IPS-18a (cell line): ENCODE results near the gene DUOX2.
"Not testable (repeated sequence)": the region's sequence is repeated elsewhere in the genome, so short reads cannot be mapped to it uniquely, and the experiment has no call there.

ENCODE experiments used
- H3K27ac ChIP-seq: one replicate; pipeline ENCODE4 v1.5.1; 2013; ENCODE audit warnings: low read length
- H3K27me3 ChIP-seq: one replicate; pipeline ENCODE4 v1.6.1; 2013; ENCODE audit warnings: mild to moderate bottlenecking, low read length; ENCODE audit not compliant: control insufficient read depth, insufficient read depth
- H3K36me3 ChIP-seq: one replicate; pipeline ENCODE4 v1.6.1; 2013; ENCODE audit warnings: low read depth, low read length; ENCODE audit not compliant: control insufficient read depth
- H3K4me1 ChIP-seq: one replicate; pipeline ENCODE4 v1.6.1; 2013; ENCODE audit warnings: low read depth, low read length; ENCODE audit not compliant: control insufficient read depth
- H3K4me3 ChIP-seq: one replicate; pipeline ENCODE4 v1.5.1; 2013; ENCODE audit warnings: low read length
- H3K9ac ChIP-seq: one replicate; pipeline ENCODE4 v1.6.1; 2013; ENCODE audit warnings: mild to moderate bottlenecking, low read length, moderate library complexity
- H3K9me3 ChIP-seq: one replicate; pipeline ENCODE4 v1.6.1; 2013; ENCODE audit warnings: low read depth, low read length; ENCODE audit not compliant: control insufficient read depth

The DUOX2 gene

GRCh38 chr15:45077391-45077790, 36.6 kb downstream of the DUOX2 start:
- not testable (repeated sequence) for H3K36me3 ChIP-seq, H3K27ac ChIP-seq, H3K9me3 ChIP-seq, H3K4me3 ChIP-seq, H3K9ac ChIP-seq, H3K4me1 ChIP-seq, H3K27me3 ChIP-seq

GRCh38 chr15:45075440-45076320, 38.3 kb downstream of the DUOX2 start:
- not testable (repeated sequence) for H3K4me3 ChIP-seq, H3K36me3 ChIP-seq, H3K27me3 ChIP-seq, H3K4me1 ChIP-seq, H3K9me3 ChIP-seq, H3K27ac ChIP-seq, H3K9ac ChIP-seq

GRCh38 chr15:45073602-45074001, 40.4 kb downstream of the DUOX2 start:
- H3K9me3 ChIP-seq, H3K4me3 ChIP-seq, H3K27me3 ChIP-seq, H3K27ac ChIP-seq, H3K9ac ChIP-seq, H3K4me1 ChIP-seq: not testable (repeated sequence)
- peaks cover 13% of the 10 kb centered on the region for H3K36me3 ChIP-seq

GRCh38 chr15:45069942-45070360, 44.0 kb downstream of the DUOX2 start:
- H3K9ac ChIP-seq, H3K4me3 ChIP-seq, H3K4me1 ChIP-seq, H3K27me3 ChIP-seq, H3K27ac ChIP-seq, H3K9me3 ChIP-seq: not testable (repeated sequence)
- peaks cover 13% of the 10 kb centered on the region for H3K36me3 ChIP-seq

DNA sequence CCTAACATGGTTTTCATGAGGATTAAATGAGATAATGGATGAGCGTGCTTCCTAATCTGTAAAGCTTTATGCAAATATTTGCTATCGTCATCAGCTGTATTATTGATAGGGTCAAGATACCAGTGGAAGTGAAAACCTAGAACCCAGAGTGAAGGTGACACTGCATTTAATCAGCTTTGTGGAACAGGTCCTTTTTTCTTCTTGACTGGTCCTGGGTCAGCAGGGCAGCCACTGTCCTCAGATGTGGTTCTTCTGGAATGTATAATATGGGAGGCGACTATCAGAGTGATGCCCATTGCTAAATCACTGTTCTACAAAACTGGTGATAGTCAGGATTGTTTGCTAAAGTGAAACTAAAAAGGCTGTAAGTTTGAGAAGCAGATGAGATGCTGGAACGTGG, 49.6 kb downstream of the DUOX2 start:
- Histone ChIP-seq H3K4me1 (no peaks in the 10 kb centered on the region), H3K27me3 (no peaks in the 10 kb centered on the region), H3K27ac (no peak overlapping the region), H3K9me3 (no peaks in the 10 kb centered on the region), H3K36me3 (peaks cover 5% of the 10 kb centered on the region), H3K4me3 (no peak overlapping the region), H3K9ac (no peak overlapping the region)

DNA sequence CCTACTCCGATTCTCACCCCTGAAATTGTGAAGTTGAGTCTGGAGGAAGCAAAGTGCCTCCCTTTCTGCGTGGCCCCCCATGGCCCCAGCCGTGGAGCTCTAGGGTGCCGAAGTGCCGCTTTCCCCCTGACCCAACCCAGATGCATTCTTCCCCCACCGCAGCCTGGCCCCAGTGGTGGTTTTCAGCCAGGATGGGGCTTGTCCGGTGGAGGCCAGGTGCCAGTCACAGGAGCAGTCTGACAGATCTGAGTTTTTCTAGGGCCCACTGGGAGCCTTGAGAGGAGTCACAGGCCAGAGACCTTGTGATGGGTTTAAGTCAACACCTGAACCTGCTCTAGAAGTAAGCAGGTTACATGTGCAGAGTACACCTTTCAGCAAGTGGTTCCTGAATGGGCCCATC, 51.7 kb downstream of the DUOX2 start:
- H3K27ac ChIP-seq, H3K4me3 ChIP-seq, H3K27me3 ChIP-seq, H3K36me3 ChIP-seq, H3K4me1 ChIP-seq, H3K9ac ChIP-seq, H3K9me3 ChIP-seq: not testable (repeated sequence)

- H3K27me3 ChIP-seq, H3K9me3 ChIP-seq, H3K4me1 ChIP-seq, H3K27ac ChIP-seq, H3K4me3 ChIP-seq, H3K9ac ChIP-seq, H3K36me3 ChIP-seq: not testable (repeated sequence)
Measured at GRCh38 chr15:45058690-45059675, 55.0 kb downstream of the DUOX2 start.

GRCh38 chr15:45052676-45053075, 61.3 kb downstream of the DUOX2 start:
- Histone ChIP-seq H3K9me3 (peaks cover 19% of the 10 kb centered on the region), H3K36me3 (peaks cover 19% of the 10 kb centered on the region)
- H3K27ac ChIP-seq, H3K9ac ChIP-seq, H3K4me3 ChIP-seq, H3K27me3 ChIP-seq, H3K4me1 ChIP-seq: not testable (repeated sequence)

- H3K9ac ChIP-seq = no peak overlapping the region
- no peak overlapping the region for H3K27ac ChIP-seq
- H3K4me3 ChIP-seq = no peak overlapping the region
- H3K27me3 ChIP-seq = no peaks in the 10 kb centered on the region
- peaks cover 19% of the 10 kb centered on the region for H3K9me3 ChIP-seq
- peaks cover 23% of the 10 kb centered on the region for H3K36me3 ChIP-seq
- H3K4me1 ChIP-seq = no peaks in the 10 kb centered on the region
Measured at GRCh38 chr15:45050587-45050986, 63.4 kb downstream of the DUOX2 start.

DNA sequence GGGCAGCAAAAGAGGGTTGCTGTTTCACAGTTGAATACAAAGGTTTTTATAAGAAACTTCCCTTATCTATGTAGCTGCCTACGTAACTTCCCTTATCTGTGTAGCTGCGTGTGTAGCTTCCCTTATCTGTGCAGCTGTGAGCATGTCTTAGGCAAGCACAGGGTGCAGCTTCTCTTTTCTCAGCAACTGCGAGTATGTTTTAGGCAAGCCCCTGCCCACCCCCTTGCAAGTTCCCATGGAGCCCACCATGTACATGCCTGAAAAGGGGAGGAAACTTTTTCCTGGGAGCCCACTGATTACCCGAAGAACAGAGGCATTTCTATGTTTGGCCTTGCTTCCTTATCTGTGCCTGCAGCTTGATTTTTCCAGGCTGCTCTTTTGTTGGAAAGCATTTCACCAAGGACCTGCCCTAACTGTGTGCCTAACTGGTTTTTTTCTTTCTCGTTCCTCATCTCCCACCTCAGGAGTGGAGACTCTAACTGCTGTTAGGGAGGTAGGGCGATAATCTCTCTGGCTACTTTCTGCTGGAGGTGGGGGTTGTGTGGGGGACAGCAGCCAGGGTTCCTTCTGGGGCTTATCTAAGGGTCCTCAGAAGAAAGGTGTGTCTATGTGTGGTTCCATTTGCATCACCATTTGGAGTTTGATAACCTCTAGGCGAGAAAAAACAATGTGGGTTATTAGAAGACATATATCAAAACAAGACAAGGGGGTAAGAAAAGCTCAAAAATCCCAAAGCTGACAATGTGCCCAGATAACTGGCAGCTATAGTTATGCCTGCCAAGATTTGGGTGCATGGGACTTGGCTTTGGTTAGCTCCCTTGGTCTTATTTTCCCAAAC, 65.0 kb downstream of the DUOX2 start:
- peaks cover 19% of the 10 kb centered on the region for H3K9me3 ChIP-seq
- H3K27me3 ChIP-seq = no peaks in the 10 kb centered on the region
- no peak overlapping the region for H3K27ac ChIP-seq
- H3K4me1 ChIP-seq = no peaks in the 10 kb centered on the region
- peaks cover 23% of the 10 kb centered on the region for H3K36me3 ChIP-seq
- H3K9ac ChIP-seq = no peak overlapping the region
- H3K4me3 ChIP-seq = no peak overlapping the region

- not testable (repeated sequence) for H3K4me1 ChIP-seq, H3K4me3 ChIP-seq, H3K27me3 ChIP-seq, H3K27ac ChIP-seq, H3K9ac ChIP-seq
- H3K9me3 ChIP-seq = peaks cover 19% of the 10 kb centered on the region
- H3K36me3 ChIP-seq = peaks cover 23% of the 10 kb centered on the region
Measured at GRCh38 chr15:45048449-45048793, 65.6 kb downstream of the DUOX2 start.
